H1 (cell line): ENCODE results near the gene ACVR2B.

ENCODE experiments used
- CTCF ChIP-seq, 3 experiments: IDR thresholded peaks; 1 replicate in 2 of 3; 2 replicates in 1 of 3; pipeline versions ENCODE4 v1.5.1 to v1.6.1; 2011; ENCODE audit warnings: low read length in 3 of 3, mild to moderate bottlenecking in 3 of 3, inconsistent platforms in 2 of 3, low read depth in 1 of 3, moderate library complexity in 1 of 3; ENCODE audit not compliant: insufficient read depth in 1 of 3; ENCODE audit errors: control extremely low read depth in 1 of 3
- POLR2A ChIP-seq, 2 experiments: IDR thresholded peaks; 1 replicate in 1 of 2; 2 replicates in 1 of 2; pipeline ENCODE4 v1.6.1; 2011; ENCODE audit warnings: low read depth in 2 of 2, low read length in 2 of 2, mild to moderate bottlenecking in 2 of 2; ENCODE audit errors: control extremely low read depth in 1 of 2
- TAF7 ChIP-seq: optimal IDR thresholded peaks from 2 replicates; pipeline ENCODE3; 2011; ENCODE audit warnings: low read depth, mild to moderate bottlenecking, inconsistent platforms, low read length, moderate library complexity, borderline replicate concordance
- ZNF274 ChIP-seq: IDR thresholded peaks from 2 replicates; pipeline ENCODE4 v1.7.0; 2012; ENCODE audit warnings: low read length, borderline replicate concordance; ENCODE audit errors: extremely low read depth

- TF ChIP-seq CTCF (IDR thresholded peaks at IDR 0.05; ENCODE audit: control extremely low read depth in 1 of 3, insufficient read depth in 1 of 3, low read depth in 1 of 3, low read length in 3 of 3) = no peak
- peak; percentile 36 to 92 for TF ChIP-seq POLR2A (IDR thresholded peaks at IDR 0.05; ENCODE audit: control extremely low read depth in 1 of 2, low read depth in 2 of 2, low read length in 2 of 2)
- peak; percentile 36 for TF ChIP-seq TAF7
- no peak for TF ChIP-seq ZNF274
Measured at GRCh38 chr3:38454884-38455638, 1.4 kb downstream of the ACVR2B start.
